KOPT-K1 (cell line): ENCODE measurements around the gene MYO5B.

Source experiments
- H3K27ac ChIP-seq: fragments of 200-600 bp; sonication (generic); 2 replicates; pipeline ENCODE4 v1.5.1; 2016; ENCODE audit warnings: antibody characterized with exemption, mild to moderate bottlenecking, low read depth, low read length; ENCODE audit not compliant: poor library complexity, severe bottlenecking
- H3K36me3 ChIP-seq: fragments of 200-600 bp; sonication (generic); 2 replicates; pipeline ENCODE4 v1.5.1; 2017; ENCODE audit warnings: antibody characterized with exemption, mild to moderate bottlenecking, low read length, moderate library complexity; ENCODE audit not compliant: insufficient read depth
- H3K9me3 ChIP-seq: fragments of 200-600 bp; sonication (generic); 2 replicates; pipeline ENCODE4 v1.5.1; 2017; ENCODE audit warnings: antibody characterized with exemption, low read length, mild to moderate bottlenecking; ENCODE audit not compliant: insufficient read depth, poor library complexity, severe bottlenecking

MYO5B gene

GRCh38 chr18:50090370-50091312 is 104.3 kb downstream of the MYO5B start:
- no peak overlapping the region for H3K27ac ChIP-seq
- no peaks in the 10 kb centered on the region for H3K36me3 ChIP-seq

GRCh38 chr18:50089702-50090101 is 105.2 kb downstream of the MYO5B start:
- H3K9me3 ChIP-seq: no peaks in the 10 kb centered on the region
- no peak overlapping the region for H3K27ac ChIP-seq

More at GRCh38 chr18:50090370-50091312, 104.3 kb downstream of the MYO5B start:
- H3K9me3 ChIP-seq: no peaks in the 10 kb centered on the region

GRCh38 chr18:50083708-50084107 is 111.2 kb downstream of the MYO5B start:
- Histone ChIP-seq H3K27ac (no peak overlapping the region), H3K36me3 (no peaks in the 10 kb centered on the region), H3K9me3 (no peaks in the 10 kb centered on the region)

More at GRCh38 chr18:50089702-50090101, 105.2 kb downstream of the MYO5B start:
- no peaks in the 10 kb centered on the region for H3K36me3 ChIP-seq

- Histone ChIP-seq H3K9me3 (no peaks in the 10 kb centered on the region), H3K36me3 (no peaks in the 10 kb centered on the region), H3K27ac (no peak overlapping the region)
Measured at GRCh38 chr18:50080932-50081560, 113.9 kb downstream of the MYO5B start.

GRCh38 chr18:50080316-50080715 is 114.6 kb downstream of the MYO5B start:
- Histone ChIP-seq H3K36me3 (no peaks in the 10 kb centered on the region), H3K9me3 (no peaks in the 10 kb centered on the region), H3K27ac (no peak overlapping the region)

- H3K36me3 ChIP-seq: no peaks in the 10 kb centered on the region
- no peak overlapping the region for H3K27ac ChIP-seq
- H3K9me3 ChIP-seq: no peaks in the 10 kb centered on the region
Measured at GRCh38 chr18:50079571-50080295, 115.2 kb downstream of the MYO5B start.

GRCh38 chr18:50076277-50076676 is 118.7 kb downstream of the MYO5B start:
- Histone ChIP-seq H3K36me3 (no peaks in the 10 kb centered on the region), H3K27ac (no peak overlapping the region), H3K9me3 (no peaks in the 10 kb centered on the region)

- H3K9me3 ChIP-seq: no peaks in the 10 kb centered on the region
- no peak overlapping the region for H3K27ac ChIP-seq
- H3K36me3 ChIP-seq: no peaks in the 10 kb centered on the region
Measured at GRCh38 chr18:50075772-50076171, 119.2 kb downstream of the MYO5B start.

- Histone ChIP-seq H3K36me3 (no peaks in the 10 kb centered on the region), H3K9me3 (no peaks in the 10 kb centered on the region), H3K27ac (no peak overlapping the region)
Measured at GRCh38 chr18:50074404-50074803, 120.5 kb downstream of the MYO5B start.

GRCh38 chr18:50073319-50073718 is 121.6 kb downstream of the MYO5B start:
- H3K9me3 ChIP-seq: no peaks in the 10 kb centered on the region
- no peaks in the 10 kb centered on the region for H3K36me3 ChIP-seq
- H3K27ac ChIP-seq: no peak overlapping the region

- no peaks in the 10 kb centered on the region for H3K9me3 ChIP-seq
- no peak overlapping the region for H3K27ac ChIP-seq
- H3K36me3 ChIP-seq: no peaks in the 10 kb centered on the region
Measured at GRCh38 chr18:50072146-50072545, 122.8 kb downstream of the MYO5B start.

- H3K36me3 ChIP-seq: no peaks in the 10 kb centered on the region
- H3K27ac ChIP-seq: no peak overlapping the region
- no peaks in the 10 kb centered on the region for H3K9me3 ChIP-seq
Measured at GRCh38 chr18:50071397-50071796, 123.5 kb downstream of the MYO5B start.

- Histone ChIP-seq H3K36me3 (no peaks in the 10 kb centered on the region), H3K9me3 (no peaks in the 10 kb centered on the region), H3K27ac (no peak overlapping the region)
Measured at GRCh38 chr18:50069422-50069821, 125.5 kb downstream of the MYO5B start.

GRCh38 chr18:50065527-50065926 is 129.4 kb downstream of the MYO5B start:
- no peaks in the 10 kb centered on the region for H3K36me3 ChIP-seq
- H3K27ac ChIP-seq: no peak overlapping the region
- no peaks in the 10 kb centered on the region for H3K9me3 ChIP-seq

GRCh38 chr18:50065039-50065438 is 129.9 kb downstream of the MYO5B start:
- H3K36me3 ChIP-seq: no peaks in the 10 kb centered on the region
- no peaks in the 10 kb centered on the region for H3K9me3 ChIP-seq
- H3K27ac ChIP-seq: no peak overlapping the region
